Heart left ventricle (tissue), 16 donors: ENCODE results near the gene EXOC4. TPM values are rescaled to one million over a fixed set of nuclear protein-coding genes. Genes with fewer than 3 reads are reported as not detected.

Experiments used
- ATAC-seq, 4 donors: fragments of 200-7000 bp; cut with Tn5 transposase; one replicate each; pipeline ENCODE4 v1.9.1; 2020 to 2022; ENCODE audit warnings: moderate library complexity in 4 of 4, mild to moderate bottlenecking in 3 of 4, moderate number of reproducible peaks in 1 of 4
- DNase-seq, 5 donors: peaks; one replicate each; pipeline ENCODE4 v3.0.0-alpha.2; 2020
- H3K27ac ChIP-seq, 12 donors: fragments of 200-600 bp; sonication (generic) in 4 of 12; one replicate each; pipeline versions ENCODE4 v1.5.0 to v1.8.0; 2016 to 2022; ENCODE audit warnings: mild to moderate bottlenecking in 2 of 12
- H3K27me3 ChIP-seq, 9 donors: fragments of 200-600 bp; sonication (generic) in 2 of 9; one replicate each; pipeline versions ENCODE4 v1.5.1 to v1.8.0; 2016 to 2022; ENCODE audit warnings: mild to moderate bottlenecking in 3 of 9
- H3K36me3 ChIP-seq, 9 donors: fragments of 200-600 bp; sonication (generic) in 2 of 9; one replicate each; pipeline versions ENCODE4 v1.5.0 to v1.8.0; 2018 to 2022; ENCODE audit warnings: mild to moderate bottlenecking in 2 of 9
- H3K4me1 ChIP-seq, 12 donors: fragments of 200-600 bp; sonication (generic) in 4 of 12; one replicate each; pipeline versions ENCODE4 v1.5.0 to v1.8.0; 2016 to 2022; ENCODE audit warnings: mild to moderate bottlenecking in 3 of 12
- H3K4me3 ChIP-seq, 12 donors: fragments of 200-600 bp; sonication (generic) in 4 of 12; one replicate each; pipeline versions ENCODE4 v1.5.0 to v1.8.0; 2017 to 2022; ENCODE audit warnings: mild to moderate bottlenecking in 9 of 12, moderate library complexity in 4 of 12
- H3K9me3 ChIP-seq, 12 donors: fragments of 200-600 bp; sonication (generic) in 4 of 12; one replicate each; pipeline versions ENCODE4 v1.5.0 to v1.8.0; 2016 to 2022; ENCODE audit warnings: mild to moderate bottlenecking in 1 of 12
- CTCF ChIP-seq, 12 donors: fragments of 200-600 bp; sonication (generic) in 4 of 12; IDR thresholded peaks; one replicate each; pipeline versions ENCODE4 v1.5.0 to v1.8.0; 2018 to 2022; ENCODE audit warnings: antibody characterized with exemption in 12 of 12, mild to moderate bottlenecking in 5 of 12
- POLR2A ChIP-seq, 2 donors: fragments of 450-650 bp; IDR thresholded peaks; one replicate each; pipeline ENCODE4 v1.6.1; 2017; ENCODE audit warnings: antibody characterized with exemption in 2 of 2, mild to moderate bottlenecking in 2 of 2, moderate library complexity in 2 of 2
- WGBS, 4 donors: extraction: QIAGEN DNeasy Blood & Tissue Kit in 2 of 4; methylation state at CpG; one replicate each; pipeline versions ENCODE4 v1.1.5 to v1.1.7; 2013 to 2018; 5-methylcytosine and 5-hydroxymethylcytosine counted together
- intact Hi-C, 10 donors: fragments of 100-400 bp; cut with DNase I; formaldehyde crosslinking; loops; one replicate each; pipeline versions ENCODE4 v1.11.1 to v1.14.2; 2022
- polyA plus RNA-seq, 2 donors: library from polyadenylated mRNA; stranded (reverse); fragments of 200-250 nt; gene quantifications; one replicate each; pipeline ENCODE4 v1.2.3, GENCODE V29; 2013
- total RNA-seq, 9 donors: library from RNA; depleted of rRNA in 2 of 9; stranded (reverse); fragments of >200 nt in 2 of 9; fragmentation: NEBNext Ultra II Directional in 3 of 9; extraction: Animal tissue kit (Norgen Biotek cat#: 25700) in 3 of 9; gene quantifications; one replicate each; pipeline versions ENCODE4 v1.1.0 to v1.2.4, GENCODE V29; 2016 to 2023
- donor health status: ischemic (EF 13 %, LVEDD 7.1; RV severe dilation, severe dysfunction).
- donor health status: healthy with polysubstance abuse.
- donor health status: DM: no; HTN: yes; CAD: no.
- donor health status: DM: no; HTN: no; CAD: no.
- donor health status: ischemic (EF 25% LVEDD 6.9; RV normal size, moderate dysfunction).
- donor health status: ischemic (EF 25% LVEDD 5.7; RV mildly dilated, moderate dysfunction).
- donor health status: healthy.
- donor health status: DM: yes; HTN: yes; CAD: no.
- donor health status: ischemic (EF 35%, LVEDD 5.7; RV mildly dilated, moderate dysfunction).
- donor health status: nonischemic (EF 11% LVEDD 7.7; RV severe dilation, severe dysfunction).
- donor health status: DM: yes; HTN: yes; CAD: no.
- donor health status: PGD.
- donor health status: ischemic (EF 29% LVEDD 5.4; RV normal size, mild dysfunction).
- donor health status: nonischemic (EF 23%, LVEDD 6.1; RV moderate dilation, normal function).

The EXOC4 gene
- total and polyA plus RNA-seq, 11 donors: 8.8 to 61.2 (median 33.8) TPM

DNA sequence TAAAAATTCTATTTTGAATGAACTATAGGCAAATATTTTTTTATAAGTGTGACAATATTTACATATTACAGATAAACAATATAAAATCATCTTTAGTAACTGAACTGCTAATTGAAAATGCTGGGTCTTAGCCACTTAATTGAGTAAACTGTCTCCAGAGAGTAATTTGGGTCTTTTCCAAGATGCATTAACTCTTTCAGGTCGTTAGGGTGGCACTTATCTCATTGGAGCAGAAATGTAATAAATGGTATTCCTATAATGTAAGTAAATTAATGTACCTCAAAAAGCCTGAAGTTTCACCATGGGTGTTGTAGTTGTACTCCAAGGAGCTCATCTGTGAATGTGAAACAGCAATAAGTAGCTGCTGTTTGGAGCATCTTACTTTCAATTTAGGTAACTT, 208.5 kb downstream of the EXOC4 start:
- intact Hi-C loops: no loop called here
- DNase-seq: no peak
- no peaks in the 10 kb centered on the region for H3K36me3 ChIP-seq
- H3K4me3 ChIP-seq: no peak overlapping the region
- ATAC-seq: no peak
- H3K27me3 ChIP-seq: no peaks in the 10 kb centered on the region
- H3K4me1 ChIP-seq: no peaks in the 10 kb centered on the region
- TF ChIP-seq POLR2A (IDR thresholded peaks at IDR 0.05) (no peak), CTCF (IDR thresholded peaks at IDR 0.05) (no peak)
- 48 to 52% (median 50%) methylated on average over 1 of the region's 1 CpG for WGBS, 4 donors
- peaks cover 0 to 16% (median 4%) of the 10 kb centered on the region in 12 donors for H3K9me3 ChIP-seq
- no peak overlapping the region for H3K27ac ChIP-seq

- TF ChIP-seq POLR2A (IDR thresholded peaks at IDR 0.05) (no peak), CTCF (IDR thresholded peaks at IDR 0.05) (no peak)
- no peak overlapping the region for H3K27ac ChIP-seq
- intact Hi-C loops: no loop called here
- ATAC-seq (no peak), DNase-seq (no peak)
- H3K4me3 ChIP-seq: no peak overlapping the region
- H3K9me3 ChIP-seq: peaks cover 0 to 8% (median 0%) of the 10 kb centered on the region in 12 donors
- no peaks in the 10 kb centered on the region for H3K27me3 ChIP-seq
- H3K4me1 ChIP-seq: no peaks in the 10 kb centered on the region
- peaks cover 0 to 12% (median 4%) of the 10 kb centered on the region in 9 donors for H3K36me3 ChIP-seq
Observed at GRCh38 chr7:133475655-133476054, 222.8 kb downstream of the EXOC4 start.

GRCh38 chr7:133477791-133478190, 224.9 kb downstream of the EXOC4 start:
- WGBS, 4 donors: 90 to 94% (median 93%) methylated on average over 2 of the region's 2 CpGs
- no peak for ATAC-seq

DNA sequence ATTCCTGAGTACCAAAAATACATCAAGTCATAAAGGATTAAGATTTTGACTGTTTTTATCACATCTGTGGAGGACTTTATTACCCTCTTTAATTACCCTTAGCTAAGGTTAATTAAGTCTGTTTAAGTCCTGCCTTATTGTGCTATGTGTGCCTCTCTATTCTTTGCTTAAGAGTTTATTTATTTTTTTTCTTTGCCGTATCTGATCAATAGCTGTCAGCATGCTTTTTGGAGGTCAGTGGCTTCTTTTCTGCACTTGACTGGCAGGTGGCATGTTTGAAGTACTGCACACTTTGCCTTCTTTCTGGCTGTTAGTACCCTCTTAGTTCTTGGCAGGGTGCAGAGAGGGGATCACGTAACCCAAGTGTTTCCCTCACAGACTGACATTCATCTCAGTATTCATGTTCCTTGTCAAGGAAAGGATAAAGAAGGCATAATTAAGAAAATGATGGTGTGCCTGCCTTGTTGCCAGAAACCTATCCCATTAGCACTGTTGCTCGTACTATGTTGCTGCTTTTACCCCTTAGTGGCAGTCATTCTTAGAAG, 225.8 kb downstream of the EXOC4 start:
- ATAC-seq (no peak), DNase-seq (no peak)
- Histone ChIP-seq H3K9me3 (no peaks in the 10 kb centered on the region), H3K27me3 (no peaks in the 10 kb centered on the region), H3K27ac (no peak overlapping the region), H3K4me1 (peaks cover 0 to 13% (median 0%) of the 10 kb centered on the region in 12 donors), H3K36me3 (peaks cover 0 to 15% (median 7%) of the 10 kb centered on the region in 9 donors), H3K4me3 (no peak overlapping the region)
- TF ChIP-seq POLR2A (IDR thresholded peaks at IDR 0.05) (no peak), CTCF (IDR thresholded peaks at IDR 0.05) (no peak)
- WGBS, 4 donors: 55 to 64% (median 64%) methylated on average over 3 of the region's 3 CpGs
- intact Hi-C loops: no loop called here

More at GRCh38 chr7:133477791-133478190, 224.9 kb downstream of the EXOC4 start:
- Histone ChIP-seq H3K9me3 (peaks cover 0 to 7% (median 0%) of the 10 kb centered on the region in 12 donors), H3K4me1 (peaks cover 0 to 13% (median 0%) of the 10 kb centered on the region in 12 donors), H3K27ac (no peak overlapping the region), H3K4me3 (no peak overlapping the region), H3K36me3 (peaks cover 0 to 15% (median 7%) of the 10 kb centered on the region in 9 donors), H3K27me3 (no peaks in the 10 kb centered on the region)
- intact Hi-C loops: no loop called here
- DNase-seq: no peak
- TF ChIP-seq POLR2A (IDR thresholded peaks at IDR 0.05): no peak
- no peak for TF ChIP-seq CTCF (IDR thresholded peaks at IDR 0.05)
